HG03432 (cell line): Measurements from ENCODE around the gene HMHB1.

Experiments used
- ATAC-seq: cut with Tn5 transposase; IDR thresholded peaks from one replicate; pipeline ENCODE4 v1.9.1; 2021; ENCODE audit warnings: mild to moderate bottlenecking, moderate library complexity; ENCODE audit not compliant: unreplicated experiment

The HMHB1 gene

GRCh38 chr5:143865426-143866025 is 53.6 kb downstream of the HMHB1 start:
- ATAC-seq = no peak
